GM12878 (cell line): ENCODE measurements around the gene INO80D.
"Not testable (repeated sequence)": the region's sequence is repeated elsewhere in the genome, so short reads cannot be mapped to it uniquely, and the experiment has no call there.

ENCODE experiments used
- CTCF ChIP-seq, 3 experiments: IDR thresholded peaks in 2 of 3; conservative IDR thresholded peaks in 1 of 3; 2 replicates each; pipeline ENCODE4 v1.5.1; 2011; ENCODE audit warnings: low read depth in 3 of 3, low read length in 3 of 3, mild to moderate bottlenecking in 3 of 3, control low read depth in 2 of 3, moderate library complexity in 2 of 3, inconsistent platforms in 1 of 3, mixed read lengths in 1 of 3; ENCODE audit not compliant: control insufficient read depth in 2 of 3, insufficient read depth in 1 of 3; ENCODE audit errors: extremely low read depth in 1 of 3
- ESRRA ChIP-seq: IDR thresholded peaks from 2 replicates; pipeline ENCODE4 v1.6.1; 2012; ENCODE audit warnings: mild to moderate bottlenecking, low read length, improper control_type of control experiment
- POLR2AphosphoS5 ChIP-seq: IDR thresholded peaks from 2 replicates; pipeline ENCODE4 v1.6.1; 2011; ENCODE audit warnings: mild to moderate bottlenecking, low read length, inconsistent platforms
- SIN3A ChIP-seq: IDR thresholded peaks from 2 replicates; pipeline ENCODE4 v1.6.1; 2012; ENCODE audit warnings: low read depth, low read length, improper control_type of control experiment
- TCF3 ChIP-seq: IDR thresholded peaks from 2 replicates; pipeline ENCODE4 v1.6.1; 2012; ENCODE audit warnings: low read depth, mild to moderate bottlenecking, low read length, borderline replicate concordance; ENCODE audit not compliant: insufficient read depth
- YY1 ChIP-seq: IDR thresholded peaks from 2 replicates; pipeline ENCODE4 v1.6.1; 2011; ENCODE audit warnings: low read depth, mild to moderate bottlenecking, low read length

GRCh38 chr2:206122569-206122968 lies 36.6 kb upstream of the INO80D start:
- TF ChIP-seq YY1; TCF3; POLR2AphosphoS5; SIN3A; CTCF (IDR thresholded peaks at IDR 0.05 in 2 of 3, conservative IDR thresholded peaks at IDR 0.05 in 1 of 3; ENCODE audit: control insufficient read depth in 2 of 3, extremely low read depth in 1 of 3, insufficient read depth in 1 of 3, low read depth in 3 of 3, low read length in 3 of 3); ESRRA: not testable (repeated sequence)
